Left ventricle myocardium superior (tissue), 1 donor: ENCODE results near the gene TMEM151B. TPM values are rescaled to one million over a fixed set of nuclear protein-coding genes. Genes with fewer than 3 reads are reported as not detected.

Source experiments
- ATAC-seq: fragments of 200-7000 bp; cut with Tn5 transposase; one replicate; pipeline ENCODE4 v1.9.1; 2020; ENCODE audit warnings: mild to moderate bottlenecking, moderate library complexity
- DNase-seq: peaks from one replicate; pipeline ENCODE4 v3.0.0-alpha.2; 2020
- intact Hi-C: fragments of 100-400 bp; cut with micrococcal nuclease; formaldehyde crosslinking; loops from one replicate; pipeline ENCODE4 v1.11.0; 2022
- total RNA-seq: library from RNA; stranded (reverse); fragmentation: NEBNext Ultra II Directional; extraction: Animal tissue kit (Norgen Biotek cat#: 25700); gene quantifications from one replicate; pipeline ENCODE4 v1.2.1, GENCODE V29; 2021
- donor health status: DM: no; HTN: yes; CAD: no; lungs with severe emphysema.

TMEM151B gene
- total RNA-seq, 1 donor from 2014 or later: not detected

DNA sequence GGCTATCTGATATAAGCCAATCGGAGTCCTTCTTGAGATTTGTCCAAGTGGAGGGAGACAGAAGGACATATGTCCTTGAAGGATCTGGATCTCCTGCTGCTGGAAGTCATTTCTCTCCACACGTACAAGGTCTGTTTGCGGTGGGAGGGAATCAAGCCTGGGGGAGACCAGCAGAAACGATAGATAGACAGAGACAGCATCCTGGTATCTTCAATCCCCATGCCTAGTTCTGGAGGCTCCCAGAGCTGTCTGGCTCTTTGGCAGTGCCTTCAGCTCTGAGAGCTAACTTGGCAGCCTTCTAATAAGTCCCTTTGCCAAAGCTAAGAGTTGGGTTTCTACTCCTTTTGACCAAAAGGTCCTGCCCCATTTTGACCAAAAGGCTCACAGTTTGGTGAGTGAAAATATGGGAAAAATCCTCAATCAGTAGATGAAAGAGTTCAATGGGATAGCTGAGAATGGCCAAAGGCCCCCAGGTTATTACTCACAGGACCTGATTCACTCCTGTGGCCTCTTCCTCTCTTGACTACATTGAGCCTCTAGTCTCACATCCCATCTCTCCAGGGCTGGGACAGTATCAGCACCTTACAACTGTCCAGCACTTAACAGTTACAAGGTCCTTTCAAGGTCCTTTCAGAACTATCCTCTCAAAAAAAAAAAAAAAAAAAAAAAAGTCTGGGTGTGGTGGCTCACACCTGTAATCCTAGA is 22.6 kb downstream of the TMEM151B start:
- ATAC-seq (no peak), DNase-seq (no peak)
- intact Hi-C loops: no loop called here

GRCh38 chr6:44294832-44295791 is 24.9 kb downstream of the TMEM151B start:
- ATAC-seq (no peak), DNase-seq (no peak)
- intact Hi-C loops: no loop called here

DNA sequence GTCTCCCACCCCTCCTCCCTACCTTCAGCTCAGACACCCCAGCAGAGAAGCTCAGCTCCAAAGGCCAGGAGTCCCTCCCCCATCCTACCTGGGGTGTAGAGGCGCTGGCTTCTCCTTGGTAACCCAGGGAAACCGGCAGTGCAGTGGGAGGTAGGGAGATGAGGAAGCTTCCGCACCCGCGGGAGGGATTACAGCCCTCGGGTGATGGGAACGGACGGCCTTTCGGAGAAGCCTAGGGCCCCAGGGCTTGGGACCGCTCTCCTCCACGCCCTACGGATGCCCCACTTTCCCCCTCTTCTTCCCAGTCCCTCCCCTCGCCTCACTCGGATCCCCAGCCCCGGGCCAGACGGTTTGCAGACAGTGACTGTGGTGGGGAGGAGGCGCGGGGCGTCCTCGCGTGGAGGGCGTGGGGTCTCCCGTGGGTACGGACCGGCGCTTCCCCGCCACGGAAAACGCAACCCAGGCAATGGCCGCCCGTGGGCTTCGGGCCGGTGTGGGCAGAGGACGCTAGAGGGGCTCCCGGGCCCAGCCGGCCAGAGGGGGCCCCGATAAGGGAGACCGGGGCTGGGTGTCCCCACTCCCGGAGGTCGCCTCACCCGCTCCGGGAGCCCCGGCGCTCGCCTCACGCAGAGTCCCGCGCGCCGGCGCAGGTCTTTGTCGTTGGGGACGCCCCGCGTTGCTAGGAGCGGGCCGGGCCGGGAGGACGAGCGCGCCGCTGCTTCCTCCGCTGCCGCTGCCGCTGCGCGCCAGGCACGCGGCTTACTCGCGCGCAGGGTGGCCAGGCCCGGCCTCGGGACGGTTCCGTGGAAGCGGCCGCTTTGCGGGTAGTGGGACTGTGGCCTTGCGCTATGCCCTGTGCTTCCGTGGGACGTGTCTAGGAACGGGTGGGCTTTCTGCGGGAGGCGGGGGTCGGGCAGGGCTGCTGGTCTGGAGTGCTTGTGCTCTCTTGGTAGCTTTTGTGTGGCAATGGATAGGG is 27.1 kb downstream of the TMEM151B start:
- ATAC-seq (peak; percentile 88), DNase-seq (peak; percentile 74)
- intact Hi-C loops: no loop called here

- intact Hi-C loops: no loop called here
Measured at GRCh38 chr6:44298055-44298803, 28.0 kb downstream of the TMEM151B start.

GRCh38 chr6:44298864-44299263 is 28.6 kb downstream of the TMEM151B start:
- intact Hi-C loops: no loop called here

More at GRCh38 chr6:44298055-44298803, 28.0 kb downstream of the TMEM151B start:
- ATAC-seq: peak; percentile 7
- DNase-seq: no peak

GRCh38 chr6:44300292-44300823 is 30.1 kb downstream of the TMEM151B start:
- DNase-seq (no peak), ATAC-seq (no peak)
- intact Hi-C loops: no loop called here

More at GRCh38 chr6:44298864-44299263, 28.6 kb downstream of the TMEM151B start:
- ATAC-seq (no peak), DNase-seq (no peak)

DNA sequence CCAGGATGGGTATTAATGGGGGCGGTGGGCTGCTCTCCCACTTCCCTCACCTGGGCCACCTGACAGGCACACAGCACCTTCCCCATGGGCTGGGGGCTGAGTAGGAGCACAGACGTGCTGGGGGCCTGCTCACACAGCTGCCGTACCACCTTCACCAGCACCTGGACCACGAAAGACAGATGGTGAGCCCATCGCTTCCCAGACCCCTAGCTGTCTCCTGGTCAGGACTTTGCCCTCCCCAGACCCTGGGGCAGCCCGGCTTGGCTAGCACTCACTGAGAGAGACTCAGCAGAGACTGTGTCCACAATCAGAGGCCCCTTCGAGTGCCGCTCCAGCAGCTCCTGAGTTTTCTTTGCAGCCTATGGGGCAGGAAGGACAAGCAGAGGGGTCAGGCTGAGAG is 30.9 kb downstream of the TMEM151B start:
- DNase-seq: no peak
- intact Hi-C loops: no loop called here

GRCh38 chr6:44301782-44302564 is 31.7 kb downstream of the TMEM151B start:
- intact Hi-C loops: no loop called here
- DNase-seq: no peak
- no peak for ATAC-seq

More for the DNA sequence above, 30.9 kb downstream of the TMEM151B start:
- ATAC-seq: no peak

- DNase-seq (no peak), ATAC-seq (no peak)
- intact Hi-C loops: no loop called here
Measured at GRCh38 chr6:44302856-44303255, 32.6 kb downstream of the TMEM151B start.

DNA sequence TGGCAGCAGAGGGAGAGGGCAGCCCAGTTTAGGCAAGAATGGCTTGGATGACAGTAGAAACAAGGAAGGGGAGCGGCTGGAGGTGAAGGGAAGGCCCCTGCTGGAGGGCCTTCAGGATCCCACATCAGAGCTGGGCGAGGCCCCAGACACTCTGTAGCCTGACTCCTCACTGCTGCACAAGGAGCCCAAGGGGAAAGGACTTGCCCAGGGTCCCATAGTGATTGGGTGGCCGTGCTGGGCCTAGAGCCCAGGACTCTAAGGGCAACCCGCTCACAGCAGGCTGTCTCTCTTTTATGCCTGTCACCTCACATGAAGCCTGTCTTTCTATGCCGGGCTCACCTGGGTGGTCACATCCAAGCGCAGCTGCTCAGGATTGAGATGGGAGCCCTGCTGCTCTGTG is 33.6 kb downstream of the TMEM151B start:
- intact Hi-C loops: no loop called here
- DNase-seq: no peak
- ATAC-seq: no peak

DNA sequence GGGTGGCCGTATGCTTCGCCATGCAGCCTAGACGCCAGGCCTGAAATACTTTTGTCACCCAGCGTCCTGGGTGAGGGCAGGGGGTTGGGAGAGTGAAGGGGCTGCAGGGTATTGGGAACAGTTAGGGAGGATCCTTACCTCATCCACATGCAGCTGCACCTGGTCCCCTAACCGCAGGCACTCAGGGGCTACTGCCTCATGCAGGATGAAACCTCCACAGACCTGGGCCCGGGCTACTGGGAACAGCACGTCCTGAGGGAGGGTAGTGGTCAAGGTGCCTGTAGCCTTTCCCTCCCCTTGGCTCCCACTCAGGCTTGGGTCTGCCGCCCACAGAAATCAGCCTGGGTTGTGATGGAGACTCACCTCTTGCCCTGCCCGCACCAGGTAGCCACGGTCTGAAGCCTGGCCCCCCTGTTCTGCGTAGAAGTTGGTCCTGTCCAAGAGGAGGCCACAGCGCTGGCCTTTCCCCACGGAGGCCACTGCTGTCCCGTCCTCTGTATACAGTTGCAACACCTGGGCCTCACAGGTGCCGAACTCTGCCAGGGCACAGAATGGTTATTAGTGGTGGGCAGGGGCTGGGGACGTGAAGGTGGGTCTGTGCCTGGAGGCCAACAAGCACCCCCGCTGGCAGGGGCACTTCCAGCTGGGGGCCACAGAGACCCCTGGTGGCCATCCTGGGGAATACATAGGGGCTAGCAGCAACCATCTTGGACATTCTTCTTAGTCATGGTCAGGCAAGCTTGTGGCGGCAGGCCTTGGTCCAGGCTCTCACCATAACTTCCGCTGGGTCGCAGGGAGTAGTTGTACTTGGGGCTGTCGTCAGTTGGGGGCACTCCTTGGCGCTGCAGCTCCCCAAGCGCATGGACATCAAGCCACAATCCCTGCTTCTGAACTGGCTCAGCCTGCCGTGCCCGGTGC is 34.3 kb downstream of the TMEM151B start:
- intact Hi-C loops: no loop called here
- ATAC-seq (no peak), DNase-seq (peak; percentile 45)

DNA sequence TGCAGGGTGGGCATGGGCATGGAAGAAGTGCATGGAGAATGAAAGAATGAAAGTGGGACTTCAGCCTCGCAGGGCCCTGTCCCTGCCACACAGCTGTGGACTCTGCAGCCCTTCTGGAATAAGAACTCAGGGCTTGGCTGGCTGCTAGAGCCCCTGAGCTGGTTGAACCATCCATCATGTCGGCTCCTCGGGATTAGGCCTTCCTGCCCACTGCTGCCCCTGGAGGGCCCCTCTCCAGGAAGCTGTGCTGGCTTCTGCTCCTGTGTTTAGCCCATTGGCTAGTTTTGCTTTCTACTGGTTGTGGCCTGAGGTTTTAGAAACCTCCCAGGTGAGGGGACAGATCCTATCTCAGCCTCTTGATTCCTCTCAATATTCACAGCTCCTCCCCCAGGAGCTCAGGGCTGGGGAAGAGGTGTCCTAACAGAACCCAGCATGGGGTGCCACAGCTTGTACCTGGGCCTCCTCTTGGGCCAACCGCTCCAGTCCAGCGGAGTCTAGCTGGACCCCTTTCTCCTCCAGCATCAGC is 35.0 kb downstream of the TMEM151B start:
- no peak for DNase-seq
- intact Hi-C loops: no loop called here
- no peak for ATAC-seq

- intact Hi-C loops: no loop called here
- ATAC-seq (no peak), DNase-seq (no peak)
Measured at GRCh38 chr6:44306710-44307109, 36.5 kb downstream of the TMEM151B start.

GRCh38 chr6:44307217-44307616 is 37.0 kb downstream of the TMEM151B start:
- intact Hi-C loops: no loop called here
- no peak for ATAC-seq
- no peak for DNase-seq

GRCh38 chr6:44309092-44309491 is 38.8 kb downstream of the TMEM151B start:
- peak; percentile 83 for ATAC-seq

DNA sequence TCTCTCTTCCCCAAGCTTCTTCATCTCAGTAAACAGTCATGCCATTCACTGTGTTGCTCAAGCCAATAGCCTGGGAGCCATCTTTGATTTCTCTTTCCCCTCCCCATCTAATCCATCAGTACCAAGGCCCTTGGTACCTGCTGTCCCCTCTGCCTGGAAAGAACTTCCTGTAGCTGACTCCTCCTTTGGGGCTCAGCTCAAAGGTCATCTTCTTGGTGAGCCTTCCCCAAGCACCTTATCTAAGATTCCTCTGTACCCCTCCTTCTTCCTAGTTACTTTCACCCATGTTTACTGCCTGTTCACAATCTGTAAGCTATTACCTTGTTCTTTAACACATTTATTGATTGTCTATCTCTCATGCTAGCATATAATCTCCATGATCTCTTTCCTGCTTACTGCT is 39.4 kb downstream of the TMEM151B start:
- intact Hi-C loops: loop anchor here (10.0 kb wide), 1 partner anchor 45 kb away; the partner anchor contains the start of gene NFKBIE
- no peak for DNase-seq
- ATAC-seq: no peak

More at GRCh38 chr6:44309092-44309491, 38.8 kb downstream of the TMEM151B start:
- intact Hi-C loops: no loop called here
- DNase-seq: peak; percentile 67
